K562 (cell line): ENCODE results near the gene DNAJC18. TPM values are rescaled to one million over a fixed set of nuclear protein-coding genes. Genes with fewer than 3 reads are reported as not detected.

Experiments
- ATF6 ChIP-seq: sonication (generic); formaldehyde crosslinking; IDR thresholded peaks from 2 replicates; pipeline ENCODE4 v1.4.0; 2020; ENCODE audit warnings: mild to moderate bottlenecking, missing genetic modification reagents
- DPF2 ChIP-seq: fragments of 450-650 bp; IDR thresholded peaks from 2 replicates; pipeline ENCODE4 v1.6.1; 2016
- HCFC1 ChIP-seq: IDR thresholded peaks from 2 replicates; pipeline ENCODE4 v1.6.1; 2012; ENCODE audit warnings: low read depth, low read length, improper control_type of control experiment
- LARP7 ChIP-seq: fragments of 450-650 bp; IDR thresholded peaks from 2 replicates; pipeline ENCODE4 v1.6.1; 2016
- NFRKB ChIP-seq: fragments of 450-650 bp; IDR thresholded peaks from 2 replicates; pipeline ENCODE4 v1.6.1; 2016; ENCODE audit warnings: low read depth
- POU5F1 ChIP-seq: fragments of 150-350 bp; IDR thresholded peaks from 2 replicates; pipeline ENCODE4 v1.6.1; 2014; ENCODE audit warnings: borderline replicate concordance, low read length, low read depth, mild to moderate bottlenecking; ENCODE audit not compliant: partially characterized antibody
- RREB1 ChIP-seq: fragments of 250-450 bp; sonication (Bioruptor Pico); IDR thresholded peaks from 2 replicates; pipeline ENCODE4 v1.4.0; 2020
- SP1 ChIP-seq: sonication (generic); formaldehyde crosslinking; IDR thresholded peaks from 2 replicates; pipeline ENCODE4 v1.8.1; 2022; ENCODE audit warnings: mild to moderate bottlenecking, missing genetic modification reagents
- TAF7 ChIP-seq: fragments of 450-650 bp; IDR thresholded peaks from 2 replicates; pipeline ENCODE4 v1.6.1; 2016; ENCODE audit warnings: missing genetic modification characterization, missing compliant biosample characterization
- TCF15 ChIP-seq: fragments of 250-450 bp; sonication (Bioruptor Pico); IDR thresholded peaks from 2 replicates; pipeline ENCODE4 v1.8.0; 2022; ENCODE audit warnings: moderate library complexity, mild to moderate bottlenecking, inconsistent platforms
- USF1 ChIP-seq: sonication (generic); formaldehyde crosslinking; IDR thresholded peaks from 2 replicates; pipeline ENCODE4 v1.9.0; 2022; ENCODE audit warnings: mild to moderate bottlenecking, missing genetic modification reagents
- ZBTB17 ChIP-seq: fragments of 450-650 bp; formaldehyde crosslinking; IDR thresholded peaks from 2 replicates; pipeline ENCODE4 v1.4.0; 2020; ENCODE audit warnings: mild to moderate bottlenecking
- ZBTB49 ChIP-seq: sonication (generic); formaldehyde crosslinking; IDR thresholded peaks from 2 replicates; pipeline ENCODE4 v1.8.0; 2022; ENCODE audit warnings: missing genetic modification reagents, mild to moderate bottlenecking, borderline replicate concordance
- ZNF780A ChIP-seq: fragments of 250-450 bp; sonication (Bioruptor Pico); IDR thresholded peaks from 2 replicates; pipeline ENCODE4 v1.5.0; 2021; ENCODE audit warnings: mild to moderate bottlenecking
- polyA plus RNA-seq, 8 experiments: library from polyadenylated mRNA; depleted of rRNA in 4 of 8; stranded (reverse) in 5 of 8; unstranded in 3 of 8; fragments of >200 nt; fragmentation: Nextera tagmentation in 2 of 8; fragmentation: Illumina TruSeq in 1 of 8; extraction: Ambion mirVana in 2 of 8; extraction: Trizol in 1 of 8; gene quantifications; 2 replicates each; pipeline versions ENCODE4 v1.2.1 to v1.2.3, GENCODE V29; 2011 to 2014; ENCODE audit warnings: inconsistent platforms in 1 of 8, missing spikeins in 1 of 8
- total RNA-seq, 7 experiments: library from RNA; depleted of rRNA in 6 of 7; stranded (reverse); fragments of >200 nt in 6 of 7; fragmentation: Illumina TruSeq in 2 of 7; extraction: Trizol in 2 of 7; gene quantifications; 2 replicates each; pipeline versions ENCODE4 v1.2.1 to v1.2.3, GENCODE V29; 2011 to 2021; ENCODE audit warnings: low replicate concordance in 1 of 7

The DNAJC18 gene
- total and polyA plus RNA-seq, 9 of the 15 experiments (the other 6 are each of a cell fraction or from before 2014, with no cell fraction given), result 1.5 to 13.3 (median 7.5) TPM

- TF ChIP-seq POU5F1, result peak; percentile 40
- TF ChIP-seq SP1 (CRISPR knock-in tag), result peak; percentile 75; the same call in 1 of the 2 replicates
- peak; percentile 79 for TF ChIP-seq ZBTB17
- 0 out of 2 replicates have a peak, but pooled peaks have one; percentile 4 for TF ChIP-seq NFRKB
- no peak for TF ChIP-seq TAF7 (tag)
- TF ChIP-seq ZNF780A (CRISPR knock-in tag), result no peak
- 0 out of 2 replicates have a peak, but pooled peaks have one; percentile 14 for TF ChIP-seq ATF6
- peak; percentile 34; the same call in 1 of the 2 replicates for TF ChIP-seq USF1 (CRISPR knock-in tag)
- TF ChIP-seq HCFC1, result peak; percentile 95
- no peak for TF ChIP-seq ZBTB49 (CRISPR knock-in tag)
- peak; percentile 70; the same call in 1 of the 2 replicates for TF ChIP-seq DPF2
- 0 out of 2 replicates have a peak, but pooled peaks have one; percentile 21 for TF ChIP-seq LARP7
- peak; percentile 97 for TF ChIP-seq RREB1 (CRISPR knock-in tag)
- TF ChIP-seq TCF15 (CRISPR knock-in tag), result no peak
These were observed at the start of gene DNAJC18 (continued) for GRCh38 chr5:139439013-139439903.
